GM23338 (cell line): ENCODE measurements around the gene FNDC3A. TPM values are rescaled to one million over a fixed set of nuclear protein-coding genes. Genes with fewer than 3 reads are reported as not detected.

ENCODE experiments used
- ATAC-seq: fragments of 200-7000 bp; cut with Tn5 transposase; 3 replicates; pipeline ENCODE4 v1.9.1; 2020
- DNase-seq: peaks from one replicate; pipeline ENCODE4 v3.0.0-alpha.2; 2015; ENCODE audit warnings: low spot score
- H2AFZ ChIP-seq: fragments of 200-600 bp; sonication (generic); 2 replicates; pipeline ENCODE4 v1.8.0; 2016; ENCODE audit warnings: antibody characterized with exemption, mild to moderate bottlenecking, moderate library complexity
- H3F3A ChIP-seq: fragments of 200-600 bp; sonication (generic); replicated peaks from 2 replicates; pipeline ENCODE4 v1.8.0; 2017; ENCODE audit warnings: antibody characterized with exemption, mixed run types, low read depth
- H3K27ac ChIP-seq: fragments of 200-600 bp; sonication (generic); 2 replicates; pipeline ENCODE4 v1.6.1; 2016; ENCODE audit warnings: low read depth
- H3K27me3 ChIP-seq: fragments of 200-600 bp; sonication (generic); 2 replicates; pipeline ENCODE4 v1.8.0; 2016; ENCODE audit warnings: mild to moderate bottlenecking, mixed run types, moderate library complexity; ENCODE audit not compliant: insufficient read depth
- H3K36me3 ChIP-seq: fragments of 200-600 bp; sonication (generic); 2 replicates; pipeline ENCODE4 v1.8.0; 2016; ENCODE audit warnings: mild to moderate bottlenecking; ENCODE audit not compliant: insufficient read depth
- H3K4me1 ChIP-seq: fragments of 200-600 bp; sonication (generic); 2 replicates; pipeline ENCODE4 v1.8.0; 2016; ENCODE audit warnings: mild to moderate bottlenecking, moderate library complexity; ENCODE audit not compliant: insufficient read depth
- H3K4me2 ChIP-seq: fragments of 200-600 bp; sonication (generic); 2 replicates; pipeline ENCODE4 v1.7.1; 2017; ENCODE audit warnings: mixed run types
- H3K4me3 ChIP-seq: fragments of 200-600 bp; sonication (generic); 2 replicates; pipeline ENCODE4 v1.6.1; 2016; ENCODE audit warnings: mixed run types
- H3K79me2 ChIP-seq: fragments of 200-600 bp; sonication (generic); replicated peaks from 2 replicates; pipeline ENCODE4 v1.8.0; 2017; ENCODE audit warnings: mild to moderate bottlenecking; ENCODE audit not compliant: insufficient read depth
- H3K9me2 ChIP-seq: fragments of 200-600 bp; sonication (generic); 2 replicates; pipeline ENCODE4 v1.8.0; 2017; ENCODE audit not compliant: insufficient read depth
- H4K20me1 ChIP-seq: fragments of 200-600 bp; sonication (generic); replicated peaks from 2 replicates; pipeline ENCODE4 v1.8.0; 2017; ENCODE audit warnings: mild to moderate bottlenecking; ENCODE audit not compliant: insufficient read depth
- H3K27ac Mint-ChIP-seq: 2 replicates; pipeline ENCODE4 v1.8.0; 2020; ENCODE audit warnings: inconsistent platforms, mild to moderate bottlenecking, moderate library complexity, mixed read lengths
- H3K27me3 Mint-ChIP-seq: 3 replicates; pipeline ENCODE4 v1.8.0; 2022; ENCODE audit warnings: low read depth, mild to moderate bottlenecking, moderate library complexity, mixed read lengths, inconsistent platforms; ENCODE audit not compliant: insufficient read depth, poor library complexity
- H3K36me3 Mint-ChIP-seq: 3 replicates; pipeline ENCODE4 v1.8.0; 2021; ENCODE audit warnings: low read depth, mild to moderate bottlenecking, inconsistent platforms, moderate library complexity, mixed read lengths
- H3K4me1 Mint-ChIP-seq: 3 replicates; pipeline ENCODE4 v1.8.0; 2020; ENCODE audit warnings: mild to moderate bottlenecking, inconsistent platforms, mixed read lengths
- H3K4me3 Mint-ChIP-seq: 3 replicates; pipeline ENCODE4 v1.8.0; 2021; ENCODE audit warnings: moderate library complexity, mild to moderate bottlenecking, inconsistent platforms, mixed read lengths
- H3K9me3 Mint-ChIP-seq: 3 replicates; pipeline ENCODE4 v1.8.0; 2020; ENCODE audit warnings: moderate library complexity, mild to moderate bottlenecking, inconsistent platforms, mixed read lengths
- CREB1 ChIP-seq: fragments of 250-450 bp; sonication (Bioruptor Pico); IDR thresholded peaks from 2 replicates; pipeline ENCODE4 v1.5.0; 2020; ENCODE audit warnings: low read depth, mild to moderate bottlenecking, moderate library complexity
- ETS1 ChIP-seq: IDR thresholded peaks from 2 replicates; pipeline ENCODE4 v1.6.1; 2016; ENCODE audit warnings: antibody characterized with exemption
- EZH2 ChIP-seq: fragments of 200-600 bp; sonication (generic); IDR thresholded peaks from one replicate; pipeline ENCODE4 v1.8.0; 2017; ENCODE audit warnings: antibody characterized with exemption, mild to moderate bottlenecking, low read depth; ENCODE audit not compliant: unreplicated experiment
- EZH2phosphoT487 ChIP-seq: fragments of 200-600 bp; sonication (generic); IDR thresholded peaks from one replicate; pipeline ENCODE4 v1.8.1; 2018; ENCODE audit warnings: antibody characterized with exemption; ENCODE audit not compliant: unreplicated experiment
- JUNB ChIP-seq: IDR thresholded peaks from one replicate; pipeline ENCODE4 v1.6.1; 2016; ENCODE audit warnings: antibody characterized with exemption; ENCODE audit not compliant: unreplicated experiment
- NANOG ChIP-seq: IDR thresholded peaks from 2 replicates; pipeline ENCODE4 v1.6.1; 2016; ENCODE audit warnings: antibody characterized with exemption, borderline replicate concordance
- POLR2AphosphoS5 ChIP-seq: IDR thresholded peaks from 2 replicates; pipeline ENCODE4 v1.6.1; 2016; ENCODE audit warnings: antibody characterized with exemption, low read depth
- REST ChIP-seq: IDR thresholded peaks from one replicate; pipeline ENCODE4 v1.6.1; 2018; ENCODE audit warnings: antibody characterized with exemption; ENCODE audit not compliant: unreplicated experiment
- ZNF114 ChIP-seq: fragments of 250-450 bp; sonication (Bioruptor Pico); IDR thresholded peaks from 2 replicates; pipeline ENCODE4 v1.5.0; 2020; ENCODE audit warnings: mild to moderate bottlenecking, moderate library complexity
- ZNF331 ChIP-seq: fragments of 250-450 bp; sonication (Bioruptor Pico); IDR thresholded peaks from 2 replicates; pipeline ENCODE4 v1.5.0; 2020; ENCODE audit warnings: low read depth, mild to moderate bottlenecking, moderate library complexity
- polyA plus RNA-seq: library from polyadenylated mRNA; unstranded; fragments of >200 nt; fragmentation: Nextera tagmentation; extraction: Ambion mirVana; gene quantifications from 2 replicates; pipeline ENCODE4 v1.2.1, GENCODE V29; 2016
- total RNA-seq: library from RNA; depleted of rRNA; stranded (reverse); fragments of >200 nt; shearing (Covaris generic); gene quantifications from 2 replicates; pipeline ENCODE4 v1.2.3, GENCODE V29; 2014
- TF ChIP-seq, protein P1 (sequence below): fragments of 250-450 bp; sonication (Bioruptor Pico); IDR thresholded peaks from 2 replicates; pipeline ENCODE4 v1.5.0; 2020; ENCODE audit warnings: mild to moderate bottlenecking, moderate library complexity
- TF ChIP-seq, protein P2 (sequence below), 2 experiments: fragments of 200-600 bp in 1 of 2; sonication (generic) in 1 of 2; conservative IDR thresholded peaks; 2 replicates each; pipeline versions ENCODE4 v1.5.1 to v1.6.1; 2016 to 2017; ENCODE audit warnings: antibody characterized with exemption in 2 of 2, low read depth in 2 of 2, mild to moderate bottlenecking in 2 of 2, moderate library complexity in 1 of 2

FNDC3A gene
- total and polyA plus RNA-seq, 2 experiments from 2014 or later, result 10.3 to 31.1 TPM

DNA sequence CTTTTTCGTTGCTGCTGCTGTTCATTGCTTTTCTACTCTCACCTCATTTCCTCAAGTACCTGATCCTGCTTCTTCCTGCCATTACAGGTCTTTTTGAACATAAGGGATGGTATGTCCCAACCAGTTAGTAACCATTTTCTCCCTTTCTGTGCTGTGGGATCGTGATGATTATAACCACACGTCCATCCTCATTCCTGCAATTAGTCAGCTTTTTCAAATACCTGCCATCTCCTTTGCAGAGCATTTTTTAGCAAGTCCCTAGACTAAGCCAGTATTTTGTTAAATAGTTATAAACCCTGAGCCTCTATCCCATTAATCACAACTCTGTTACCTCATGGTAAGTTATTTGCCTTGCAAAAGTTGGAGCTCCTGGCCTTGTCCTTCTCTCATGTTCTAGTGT is 109.2 kb downstream of the FNDC3A start (continued):
- TF ChIP-seq, protein P1, sequence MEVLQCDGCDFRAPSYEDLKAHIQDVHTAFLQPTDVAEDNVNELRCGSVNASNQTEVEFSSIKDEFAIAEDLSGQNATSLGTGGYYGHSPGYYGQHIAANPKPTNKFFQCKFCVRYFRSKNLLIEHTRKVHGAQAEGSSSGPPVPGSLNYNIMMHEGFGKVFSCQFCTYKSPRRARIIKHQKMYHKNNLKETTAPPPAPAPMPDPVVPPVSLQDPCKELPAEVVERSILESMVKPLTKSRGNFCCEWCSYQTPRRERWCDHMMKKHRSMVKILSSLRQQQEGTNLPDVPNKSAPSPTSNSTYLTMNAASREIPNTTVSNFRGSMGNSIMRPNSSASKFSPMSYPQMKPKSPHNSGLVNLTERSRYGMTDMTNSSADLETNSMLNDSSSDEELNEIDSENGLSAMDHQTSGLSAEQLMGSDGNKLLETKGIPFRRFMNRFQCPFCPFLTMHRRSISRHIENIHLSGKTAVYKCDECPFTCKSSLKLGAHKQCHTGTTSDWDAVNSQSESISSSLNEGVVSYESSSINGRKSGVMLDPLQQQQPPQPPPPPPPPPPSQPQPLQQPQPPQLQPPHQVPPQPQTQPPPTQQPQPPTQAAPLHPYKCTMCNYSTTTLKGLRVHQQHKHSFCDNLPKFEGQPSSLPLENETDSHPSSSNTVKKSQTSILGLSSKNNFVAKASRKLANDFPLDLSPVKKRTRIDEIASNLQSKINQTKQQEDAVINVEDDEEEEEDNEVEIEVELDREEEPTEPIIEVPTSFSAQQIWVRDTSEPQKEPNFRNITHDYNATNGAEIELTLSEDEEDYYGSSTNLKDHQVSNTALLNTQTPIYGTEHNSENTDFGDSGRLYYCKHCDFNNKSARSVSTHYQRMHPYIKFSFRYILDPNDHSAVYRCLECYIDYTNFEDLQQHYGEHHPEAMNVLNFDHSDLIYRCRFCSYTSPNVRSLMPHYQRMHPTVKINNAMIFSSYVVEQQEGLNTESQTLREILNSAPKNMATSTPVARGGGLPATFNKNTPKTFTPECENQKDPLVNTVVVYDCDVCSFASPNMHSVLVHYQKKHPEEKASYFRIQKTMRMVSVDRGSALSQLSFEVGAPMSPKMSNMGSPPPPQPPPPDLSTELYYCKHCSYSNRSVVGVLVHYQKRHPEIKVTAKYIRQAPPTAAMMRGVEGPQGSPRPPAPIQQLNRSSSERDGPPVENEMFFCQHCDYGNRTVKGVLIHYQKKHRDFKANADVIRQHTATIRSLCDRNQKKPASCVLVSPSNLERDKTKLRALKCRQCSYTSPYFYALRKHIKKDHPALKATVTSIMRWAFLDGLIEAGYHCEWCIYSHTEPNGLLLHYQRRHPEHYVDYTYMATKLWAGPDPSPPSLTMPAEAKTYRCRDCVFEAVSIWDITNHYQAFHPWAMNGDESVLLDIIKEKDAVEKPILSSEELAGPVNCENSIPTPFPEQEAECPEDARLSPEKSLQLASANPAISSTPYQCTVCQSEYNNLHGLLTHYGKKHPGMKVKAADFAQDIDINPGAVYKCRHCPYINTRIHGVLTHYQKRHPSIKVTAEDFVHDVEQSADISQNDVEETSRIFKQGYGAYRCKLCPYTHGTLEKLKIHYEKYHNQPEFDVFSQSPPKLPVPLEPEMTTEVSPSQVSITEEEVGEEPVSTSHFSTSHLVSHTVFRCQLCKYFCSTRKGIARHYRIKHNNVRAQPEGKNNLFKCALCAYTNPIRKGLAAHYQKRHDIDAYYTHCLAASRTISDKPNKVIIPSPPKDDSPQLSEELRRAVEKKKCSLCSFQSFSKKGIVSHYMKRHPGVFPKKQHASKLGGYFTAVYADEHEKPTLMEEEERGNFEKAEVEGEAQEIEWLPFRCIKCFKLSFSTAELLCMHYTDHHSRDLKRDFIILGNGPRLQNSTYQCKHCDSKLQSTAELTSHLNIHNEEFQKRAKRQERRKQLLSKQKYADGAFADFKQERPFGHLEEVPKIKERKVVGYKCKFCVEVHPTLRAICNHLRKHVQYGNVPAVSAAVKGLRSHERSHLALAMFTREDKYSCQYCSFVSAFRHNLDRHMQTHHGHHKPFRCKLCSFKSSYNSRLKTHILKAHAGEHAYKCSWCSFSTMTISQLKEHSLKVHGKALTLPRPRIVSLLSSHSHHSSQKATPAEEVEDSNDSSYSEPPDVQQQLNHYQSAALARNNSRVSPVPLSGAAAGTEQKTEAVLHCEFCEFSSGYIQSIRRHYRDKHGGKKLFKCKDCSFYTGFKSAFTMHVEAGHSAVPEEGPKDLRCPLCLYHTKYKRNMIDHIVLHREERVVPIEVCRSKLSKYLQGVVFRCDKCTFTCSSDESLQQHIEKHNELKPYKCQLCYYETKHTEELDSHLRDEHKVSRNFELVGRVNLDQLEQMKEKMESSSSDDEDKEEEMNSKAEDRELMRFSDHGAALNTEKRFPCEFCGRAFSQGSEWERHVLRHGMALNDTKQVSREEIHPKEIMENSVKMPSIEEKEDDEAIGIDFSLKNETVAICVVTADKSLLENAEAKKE (CRISPR knock-in tag), result no peak
- TF ChIP-seq REST, result no peak
- no peak for TF ChIP-seq ZNF114 (CRISPR knock-in tag)
- no peak for TF ChIP-seq ETS1

GRCh38 chr13:49086722-49087121 is 111.0 kb downstream of the FNDC3A start:
- H3K27me3 Mint-ChIP-seq, result peaks cover 3% of the 10 kb centered on the region
- ATAC-seq, result no peak
- TF ChIP-seq NANOG, result no peak
- TF ChIP-seq JUNB, result no peak
- TF ChIP-seq, protein P2, sequence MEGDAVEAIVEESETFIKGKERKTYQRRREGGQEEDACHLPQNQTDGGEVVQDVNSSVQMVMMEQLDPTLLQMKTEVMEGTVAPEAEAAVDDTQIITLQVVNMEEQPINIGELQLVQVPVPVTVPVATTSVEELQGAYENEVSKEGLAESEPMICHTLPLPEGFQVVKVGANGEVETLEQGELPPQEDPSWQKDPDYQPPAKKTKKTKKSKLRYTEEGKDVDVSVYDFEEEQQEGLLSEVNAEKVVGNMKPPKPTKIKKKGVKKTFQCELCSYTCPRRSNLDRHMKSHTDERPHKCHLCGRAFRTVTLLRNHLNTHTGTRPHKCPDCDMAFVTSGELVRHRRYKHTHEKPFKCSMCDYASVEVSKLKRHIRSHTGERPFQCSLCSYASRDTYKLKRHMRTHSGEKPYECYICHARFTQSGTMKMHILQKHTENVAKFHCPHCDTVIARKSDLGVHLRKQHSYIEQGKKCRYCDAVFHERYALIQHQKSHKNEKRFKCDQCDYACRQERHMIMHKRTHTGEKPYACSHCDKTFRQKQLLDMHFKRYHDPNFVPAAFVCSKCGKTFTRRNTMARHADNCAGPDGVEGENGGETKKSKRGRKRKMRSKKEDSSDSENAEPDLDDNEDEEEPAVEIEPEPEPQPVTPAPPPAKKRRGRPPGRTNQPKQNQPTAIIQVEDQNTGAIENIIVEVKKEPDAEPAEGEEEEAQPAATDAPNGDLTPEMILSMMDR (conservative IDR thresholded peaks at IDR 0.05; ENCODE audit: low read depth in 2 of 2), result no peak
- no peak for TF ChIP-seq POLR2AphosphoS5
- no peak for TF ChIP-seq ZNF114 (CRISPR knock-in tag)
- no peak for TF ChIP-seq EZH2phosphoT487
- TF ChIP-seq CREB1 (CRISPR knock-in tag), result no peak
- TF ChIP-seq EZH2, result no peak
- no peak for TF ChIP-seq ZNF331 (CRISPR knock-in tag)

More at GRCh38 chr13:49086722-49087121, 111.0 kb downstream of the FNDC3A start:
- Histone ChIP-seq H3K27me3 (no peaks in the 10 kb centered on the region), H3K4me1 (no peaks in the 10 kb centered on the region), H4K20me1 (peaks cover 4% of the 10 kb centered on the region; the same call in 1 of the 2 replicates), H3K4me3 (no peak overlapping the region), H3K79me2 (no peaks in the 10 kb centered on the region; the same call in 1 of the 2 replicates), H3K27ac (no peak overlapping the region), H3K9me2 (no peaks in the 10 kb centered on the region), H2AFZ (no peak overlapping the region), H3K36me3 (no peaks in the 10 kb centered on the region), H3F3A (no peaks in the 10 kb centered on the region), H3K4me2 (no peak overlapping the region)
- DNase-seq, result no peak
- no peaks in the 10 kb centered on the region for H3K9me3 Mint-ChIP-seq
- H3K4me1 Mint-ChIP-seq, result no peaks in the 10 kb centered on the region; the same call in 2 of the 3 replicates
- no peaks in the 10 kb centered on the region for H3K36me3 Mint-ChIP-seq
- no peak overlapping the region for H3K27ac Mint-ChIP-seq
- no peak overlapping the region for H3K4me3 Mint-ChIP-seq
